HG03097 (cell line): Measurements from ENCODE around the gene PLCH1.

ENCODE experiments used
- ATAC-seq: cut with Tn5 transposase; IDR thresholded peaks from one replicate; pipeline ENCODE4 v1.9.1; 2021; ENCODE audit not compliant: unreplicated experiment, low FRiP score

The PLCH1 gene

GRCh38 chr3:155744626-155745324 lies at the start of gene PLCH1:
Gene PLCH1 (minus strand): TSS chr3:155745071. CDS start chr3:155704224, 40,847 bp downstream.
- no peak for ATAC-seq

GRCh38 chr3:155792532-155792931 lies 47.7 kb upstream of the PLCH1 start:
- no peak for ATAC-seq

- no peak for ATAC-seq
Observed at GRCh38 chr3:155791190-155791589, 46.3 kb upstream of the PLCH1 start.

- ATAC-seq: no peak
Observed at GRCh38 chr3:155790272-155790925, 45.5 kb upstream of the PLCH1 start.

- no peak for ATAC-seq
Observed at GRCh38 chr3:155785662-155786295, 40.9 kb upstream of the PLCH1 start.

GRCh38 chr3:155782390-155782953 lies 37.6 kb upstream of the PLCH1 start:
- ATAC-seq: no peak

- no peak for ATAC-seq
Observed at GRCh38 chr3:155780291-155780690, 35.4 kb upstream of the PLCH1 start.

- no peak for ATAC-seq
Observed at GRCh38 chr3:155778462-155778861, 33.6 kb upstream of the PLCH1 start.

- ATAC-seq: no peak
Observed at GRCh38 chr3:155772801-155773200, 27.9 kb upstream of the PLCH1 start.

GRCh38 chr3:155771126-155771525 lies 26.3 kb upstream of the PLCH1 start:
- ATAC-seq: no peak

GRCh38 chr3:155766206-155766605 lies 21.3 kb upstream of the PLCH1 start:
- ATAC-seq: no peak

GRCh38 chr3:155763870-155764463 lies 19.1 kb upstream of the PLCH1 start:
- no peak for ATAC-seq

- no peak for ATAC-seq
Observed at GRCh38 chr3:155760653-155761052, 15.8 kb upstream of the PLCH1 start.

- no peak for ATAC-seq
Observed at GRCh38 chr3:155757577-155757976, 12.7 kb upstream of the PLCH1 start.

- ATAC-seq: no peak
Observed at GRCh38 chr3:155753038-155753639, 8.3 kb upstream of the PLCH1 start.

GRCh38 chr3:155748611-155749365 lies 3.9 kb upstream of the PLCH1 start:
- ATAC-seq: no peak

GRCh38 chr3:155747946-155748290 lies 3.0 kb upstream of the PLCH1 start:
- ATAC-seq: no peak

- no peak for ATAC-seq
Observed at GRCh38 chr3:155747286-155747945, 2.5 kb upstream of the PLCH1 start.

- no peak for ATAC-seq
Observed at GRCh38 chr3:155746703-155747102, 1.8 kb upstream of the PLCH1 start.
